NCI-H187 (cell line): ENCODE data around the gene NLGN1.

Experiments
- DNase-seq, 2 experiments: peaks; one replicate each; lab custom pipeline; 2025; lab: John Stamatoyannopoulos, UW

Gene NLGN1

GRCh38 chr3:174278094-174278493 is 880.5 kb downstream of the NLGN1 start:
- no peak for DNase-seq

- no peak for DNase-seq
Measured at GRCh38 chr3:174280186-174280585, 882.6 kb downstream of the NLGN1 start.

GRCh38 chr3:174285242-174285864 is 887.8 kb downstream of the NLGN1 start:
- DNase-seq: no peak

- no peak for DNase-seq
Measured at GRCh38 chr3:174287705-174288104, 890.2 kb downstream of the NLGN1 start.

GRCh38 chr3:174294616-174295015 is 897.1 kb downstream of the NLGN1 start:
- DNase-seq: no peak

GRCh38 chr3:174295306-174296092 is 898.0 kb downstream of the NLGN1 start:
- DNase-seq: no peak

- no peak for DNase-seq
Measured at GRCh38 chr3:174302746-174303315, 905.3 kb downstream of the NLGN1 start.

- DNase-seq: no peak
Measured at GRCh38 chr3:174303907-174304560, 906.5 kb downstream of the NLGN1 start.

- DNase-seq: no peak
Measured at GRCh38 chr3:174308736-174309135, 911.2 kb downstream of the NLGN1 start.

GRCh38 chr3:174310475-174310983 is 913.0 kb downstream of the NLGN1 start:
- no peak for DNase-seq

- DNase-seq: no peak
Measured at GRCh38 chr3:174315225-174315624, 917.7 kb downstream of the NLGN1 start.

- no peak for DNase-seq
Measured at GRCh38 chr3:174317005-174317404, 919.5 kb downstream of the NLGN1 start.

GRCh38 chr3:174318181-174318580 is 920.6 kb downstream of the NLGN1 start:
- DNase-seq: no peak

GRCh38 chr3:174321548-174321947 is 924.0 kb downstream of the NLGN1 start:
- no peak for DNase-seq

- no peak for DNase-seq
Measured at GRCh38 chr3:174322789-174323188, 925.2 kb downstream of the NLGN1 start.

GRCh38 chr3:174325171-174325570 is 927.6 kb downstream of the NLGN1 start:
- no peak for DNase-seq

- no peak for DNase-seq
Measured at GRCh38 chr3:174325834-174326700, 928.5 kb downstream of the NLGN1 start.

GRCh38 chr3:174329321-174329720 is 931.8 kb downstream of the NLGN1 start:
- DNase-seq: no peak

- DNase-seq: no peak
Measured at GRCh38 chr3:174330303-174330702, 932.8 kb downstream of the NLGN1 start.

- no peak for DNase-seq
Measured at GRCh38 chr3:174331095-174331800, 933.7 kb downstream of the NLGN1 start.

GRCh38 chr3:174332391-174332790 is 934.8 kb downstream of the NLGN1 start:
- no peak for DNase-seq
